IMR-90 (cell line): Measurements from ENCODE around the gene SETD2. TPM values are rescaled to one million over a fixed set of nuclear protein-coding genes. Genes with fewer than 3 reads are reported as not detected.

Experiments
- ATAC-seq: fragments of 200-7000 bp; cut with Tn5 transposase; 2 replicates; pipeline ENCODE4 v1.9.1; 2020; ENCODE audit warnings: low read depth, mild to moderate bottlenecking, moderate library complexity
- BruUV-seq: library from RNA; stranded (reverse); fragments of 400-500 nt; replicated peaks from 2 replicates; lab custom pipeline; 2021; lab: Mats Ljungman, UMichigan
- CTCF ChIA-PET: fragments of 300-600 bp; formaldehyde crosslinking; extraction: SDS; loops from one replicate; lab custom pipeline; 2021; ENCODE audit warnings: antibody characterized with exemption; lab: Yijun Ruan, JAX
- POLR2A ChIA-PET: fragments of 300-600 bp; sonication (Branson Sonifier 250); formaldehyde crosslinking; loops from one replicate; lab custom pipeline; 2022; ENCODE audit warnings: antibody characterized with exemption; ENCODE audit not compliant: unreplicated experiment; lab: Charles Lee
- DNase-seq: peaks from one replicate; pipeline ENCODE4 v3.0.0; 2013
- H2AFZ ChIP-seq: replicated peaks from 2 replicates; pipeline ENCODE3; 2013; ENCODE audit warnings: low read length, mild to moderate bottlenecking; ENCODE audit not compliant: poor library complexity
- H2AK5ac ChIP-seq: 2 replicates; pipeline ENCODE4 v1.6.1; 2013; ENCODE audit warnings: low read depth, low read length, inconsistent platforms
- H2AK9ac ChIP-seq: replicated peaks from 2 replicates; pipeline ENCODE3; 2013; ENCODE audit warnings: mild to moderate bottlenecking, low read depth, low read length, moderate library complexity; ENCODE audit not compliant: poor library complexity
- H2BK120ac ChIP-seq: 2 replicates; pipeline ENCODE4 v1.6.1; 2013; ENCODE audit warnings: low read depth, low read length, inconsistent platforms
- H2BK15ac ChIP-seq: 3 replicates; pipeline ENCODE4 v1.6.1; 2013; ENCODE audit warnings: low read depth, low read length, inconsistent platforms
- H2BK20ac ChIP-seq: 2 replicates; pipeline ENCODE4 v1.6.1; 2013; ENCODE audit warnings: low read depth, mild to moderate bottlenecking, inconsistent platforms, low read length, moderate library complexity
- H2BK5ac ChIP-seq: 2 replicates; pipeline ENCODE4 v1.6.1; 2013; ENCODE audit warnings: mild to moderate bottlenecking, low read depth, low read length, inconsistent platforms; ENCODE audit not compliant: poor library complexity, severe bottlenecking
- H3K14ac ChIP-seq: replicated peaks from 2 replicates; pipeline ENCODE4 v1.6.1; 2013; ENCODE audit warnings: low read depth, low read length, inconsistent platforms
- H3K18ac ChIP-seq: 2 replicates; pipeline ENCODE4 v1.6.1; 2013; ENCODE audit warnings: low read depth, low read length, control low read depth
- H3K23ac ChIP-seq: 2 replicates; pipeline ENCODE4 v1.6.1; 2013; ENCODE audit warnings: low read depth, low read length, inconsistent platforms
- H3K27ac ChIP-seq: 2 replicates; pipeline ENCODE4 v1.5.1; 2013; ENCODE audit warnings: mild to moderate bottlenecking, control low read depth, low read length; ENCODE audit not compliant: insufficient read depth
- H3K27me3 ChIP-seq: 2 replicates; pipeline ENCODE4 v1.6.1; 2013; ENCODE audit warnings: low read length; ENCODE audit not compliant: control insufficient read depth, insufficient read depth
- H3K36me3 ChIP-seq: 2 replicates; pipeline ENCODE4 v1.6.1; 2013; ENCODE audit warnings: low read length, mixed read lengths; ENCODE audit not compliant: control insufficient read depth, insufficient read depth
- H3K4ac ChIP-seq: 2 replicates; pipeline ENCODE4 v1.6.1; 2013; ENCODE audit warnings: low read depth, low read length, inconsistent platforms
- H3K4me1 ChIP-seq: 2 replicates; pipeline ENCODE4 v1.6.1; 2013; ENCODE audit warnings: low read length, mixed read lengths; ENCODE audit not compliant: control insufficient read depth, insufficient read depth
- H3K4me2 ChIP-seq: 2 replicates; pipeline ENCODE4 v1.6.1; 2013; ENCODE audit warnings: low read depth, mild to moderate bottlenecking, control low read depth, low read length, moderate library complexity
- H3K4me3 ChIP-seq: 2 replicates; pipeline ENCODE4 v1.5.1; 2013; ENCODE audit warnings: low read depth, mild to moderate bottlenecking, control low read depth, low read length, moderate library complexity; ENCODE audit not compliant: insufficient read depth
- H3K56ac ChIP-seq: 2 replicates; pipeline ENCODE4 v1.6.1; 2013; ENCODE audit warnings: low read length, inconsistent platforms; ENCODE audit not compliant: insufficient read depth; ENCODE audit errors: extremely low read depth
- H3K79me1 ChIP-seq, 2 experiments: 2 replicates each; pipeline ENCODE4 v1.6.1; 2013; ENCODE audit warnings: low read length in 2 of 2, inconsistent platforms in 1 of 2, low read depth in 1 of 2
- H3K9ac ChIP-seq: 2 replicates; pipeline ENCODE4 v1.6.1; 2013; ENCODE audit warnings: low read depth, low read length, control low read depth
- H3K9me1 ChIP-seq: 2 replicates; pipeline ENCODE4 v1.6.1; 2013; ENCODE audit warnings: low read length, inconsistent platforms; ENCODE audit not compliant: insufficient read depth
- H3K9me3 ChIP-seq: 2 replicates; pipeline ENCODE4 v1.6.1; 2013; ENCODE audit warnings: low read length; ENCODE audit not compliant: control insufficient read depth, insufficient read depth
- H4K20me1 ChIP-seq: 2 replicates; pipeline ENCODE4 v1.6.1; 2013; ENCODE audit warnings: low read length, inconsistent platforms; ENCODE audit not compliant: insufficient read depth
- H4K5ac ChIP-seq: 2 replicates; pipeline ENCODE4 v1.6.1; 2013; ENCODE audit warnings: mild to moderate bottlenecking, low read depth, low read length, control low read depth
- H4K8ac ChIP-seq, 2 experiments: 2 replicates each; pipeline ENCODE4 v1.6.1; 2013; ENCODE audit warnings: low read depth in 2 of 2, low read length in 2 of 2, control low read depth in 1 of 2, inconsistent platforms in 1 of 2
- H4K91ac ChIP-seq: 2 replicates; pipeline ENCODE4 v1.6.1; 2013; ENCODE audit warnings: low read depth, low read length, inconsistent platforms; ENCODE audit not compliant: insufficient read depth
- ELK1 ChIP-seq: fragments of 150-350 bp; IDR thresholded peaks from 2 replicates; pipeline ENCODE4 v1.6.1; 2016; ENCODE audit warnings: low read depth, mild to moderate bottlenecking, low read length, moderate library complexity, borderline replicate concordance
- MAFK ChIP-seq: IDR thresholded peaks from 2 replicates; pipeline ENCODE4 v1.6.1; 2012; ENCODE audit warnings: low read depth, low read length, improper control_type of control experiment
- MAZ ChIP-seq: IDR thresholded peaks from 2 replicates; pipeline ENCODE4 v1.6.1; 2012; ENCODE audit warnings: low read depth, mild to moderate bottlenecking, low read length, improper control_type of control experiment, moderate library complexity, borderline replicate concordance
- NFE2L2 ChIP-seq: fragments of 150-350 bp; IDR thresholded peaks from 2 replicates; pipeline ENCODE4 v1.6.1; 2016; ENCODE audit warnings: low read depth, mild to moderate bottlenecking, low read length
- WGBS, 2 experiments: methylation state at CpG; one replicate each; pipeline versions ENCODE4 v1.1.5 to v1.1.7; 2013; ENCODE audit warnings: missing lambda C conversion rate in 2 of 2; ENCODE audit not compliant: insufficient read length in 1 of 2; ENCODE audit errors: extremely low coverage in 2 of 2; 5-methylcytosine and 5-hydroxymethylcytosine counted together
- dilution Hi-C: fragments of 300-500 bp; cut with HindIII; formaldehyde crosslinking; loops from one replicate; pipeline ENCODE4 v1.14.3; 2018; ENCODE audit warnings: low sequenced_read_pairs; ENCODE audit not compliant: unreplicated experiment
- in situ Hi-C: fragments of 300-500 bp; cut with MboI; formaldehyde crosslinking; loops from 3 replicates; pipeline ENCODE4 v1.14.3; 2019; ENCODE audit warnings: low sequenced_read_pairs, inconsistent platforms, mixed read lengths
- intact Hi-C: fragments of 100-400 bp; cut with micrococcal nuclease; formaldehyde crosslinking; loops from 2 replicates; pipeline ENCODE4 v1.10.0; 2022
- polyA plus RNA-seq, 3 experiments: library from polyadenylated mRNA; depleted of rRNA; stranded (reverse); fragments of >200 nt; gene quantifications; 2 replicates each; pipeline ENCODE4 v1.2.3, GENCODE V29; 2012; ENCODE audit warnings: low replicate concordance in 1 of 3
- total RNA-seq: library from RNA; depleted of rRNA; stranded (reverse); fragments of >200 nt; gene quantifications from 2 replicates; pipeline ENCODE4 v1.2.3, GENCODE V29; 2012

Gene SETD2
- total and polyA plus RNA-seq, 2 of the 4 experiments (the other 2 are of a cell fraction): 18.3 to 20.1 TPM

- Histone ChIP-seq H3K9me3 (no peaks in the 10 kb centered on the region), H4K8ac (no peak overlapping the region), H3K9ac (no peak overlapping the region), H2AFZ (no peak overlapping the region), H2BK5ac (no peak overlapping the region), H3K79me1 (peaks cover 9 to 29% of the 10 kb centered on the region in 2 experiments; a peak in 3 of 4 replicates), H3K27ac (no peak overlapping the region), H4K20me1 (no peaks in the 10 kb centered on the region; the same call in 1 of the 2 replicates), H3K36me3 (peaks cover 31% of the 10 kb centered on the region), H2AK5ac (no peak overlapping the region), H3K4me2 (no peak overlapping the region), H3K14ac (no peak overlapping the region), H3K4me3 (no peak overlapping the region), H3K18ac (no peak overlapping the region), H2BK20ac (no peak overlapping the region), H3K27me3 (no peaks in the 10 kb centered on the region), H2AK9ac (no peak overlapping the region), H3K4ac (no peak overlapping the region), H4K5ac (no peak overlapping the region), H2BK15ac (no peak overlapping the region), H3K4me1 (no peaks in the 10 kb centered on the region), H4K91ac (no peak overlapping the region), H3K23ac (no peak overlapping the region), H3K9me1 (no peaks in the 10 kb centered on the region; the same call in 1 of the 2 replicates), H3K56ac (no peak overlapping the region), H2BK120ac (no peak overlapping the region)
- no peak for DNase-seq
- TF ChIP-seq MAFK (no peak), ELK1 (no peak), NFE2L2 (no peak), MAZ (no peak)
- ATAC-seq: no peak
- POLR2A ChIA-PET: interaction anchor here (0.5 kb wide), 1 partner anchor 33 kb away, joined by 17 read pairs; no protein-coding TSS in a partner anchor
- dilution Hi-C loops: no loop called here
- in situ Hi-C loops: no loop called here
- no TSS peak for BruUV-seq
- CTCF ChIA-PET: interaction anchor here (0.6 kb wide), 1 partner anchor 10 kb away, joined by 3 read pairs; no protein-coding TSS in a partner anchor
- intact Hi-C loops: no loop called here
- no CpG with 5 or more reads among the region's 5 CpGs for whole genome bisulfite sequencing, 2 experiments
Observed at GRCh38 chr3:47042231-47042791, 121.6 kb downstream of the SETD2 start.
